ENCODE data around the gene NRARP. TPM values are rescaled to one million over a fixed set of nuclear protein-coding genes. Genes with fewer than 3 reads are reported as not detected.

Gene NRARP
- total RNA-seq, 1 donor from 2014 or later = 20.7 TPM

- Histone ChIP-seq H3K4me1 (peaks cover 31% of the 10 kb centered on the region), H3K27ac (no peak overlapping the region), H3F3A (ENCODE audit: low read depth) (peaks cover 30% of the 10 kb centered on the region), H4K20me1 (ENCODE audit: low read depth) (no peaks in the 10 kb centered on the region), H3K79me2 (ENCODE audit: low read depth) (no peaks in the 10 kb centered on the region), H3K9me3 (ENCODE audit: low read depth) (no peaks in the 10 kb centered on the region), H3K4me3 (no peak overlapping the region), H3K36me3 (no peaks in the 10 kb centered on the region), H2AFZ (replicated peaks) (no peak overlapping the region), H3K27me3 (no peaks in the 10 kb centered on the region), H3K4me2 (peak overlapping the region; percentile 69), H3K9ac (no peak overlapping the region)
- Mint-ChIP-seq H3K36me3 (no peaks in the 10 kb centered on the region), H3K27me3 (ENCODE audit: insufficient read depth, low read depth) (no peaks in the 10 kb centered on the region), H3K4me3 (no peak overlapping the region), H3K4me1 (peaks cover 21% of the 10 kb centered on the region), H3K27ac (no peak overlapping the region), H3K9me3 (no peaks in the 10 kb centered on the region)
- DNase-seq (ENCODE audit: low spot score) = peak; percentile 50
- TF ChIP-seq, protein P1, sequence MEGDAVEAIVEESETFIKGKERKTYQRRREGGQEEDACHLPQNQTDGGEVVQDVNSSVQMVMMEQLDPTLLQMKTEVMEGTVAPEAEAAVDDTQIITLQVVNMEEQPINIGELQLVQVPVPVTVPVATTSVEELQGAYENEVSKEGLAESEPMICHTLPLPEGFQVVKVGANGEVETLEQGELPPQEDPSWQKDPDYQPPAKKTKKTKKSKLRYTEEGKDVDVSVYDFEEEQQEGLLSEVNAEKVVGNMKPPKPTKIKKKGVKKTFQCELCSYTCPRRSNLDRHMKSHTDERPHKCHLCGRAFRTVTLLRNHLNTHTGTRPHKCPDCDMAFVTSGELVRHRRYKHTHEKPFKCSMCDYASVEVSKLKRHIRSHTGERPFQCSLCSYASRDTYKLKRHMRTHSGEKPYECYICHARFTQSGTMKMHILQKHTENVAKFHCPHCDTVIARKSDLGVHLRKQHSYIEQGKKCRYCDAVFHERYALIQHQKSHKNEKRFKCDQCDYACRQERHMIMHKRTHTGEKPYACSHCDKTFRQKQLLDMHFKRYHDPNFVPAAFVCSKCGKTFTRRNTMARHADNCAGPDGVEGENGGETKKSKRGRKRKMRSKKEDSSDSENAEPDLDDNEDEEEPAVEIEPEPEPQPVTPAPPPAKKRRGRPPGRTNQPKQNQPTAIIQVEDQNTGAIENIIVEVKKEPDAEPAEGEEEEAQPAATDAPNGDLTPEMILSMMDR (IDR thresholded peaks at IDR 0.05) = no peak
- TF ChIP-seq EZH2phosphoT487 (IDR thresholded peaks at IDR 0.05) = no peak
- no peak for TF ChIP-seq EZH2 (IDR thresholded peaks at IDR 0.05)
Observed at GRCh38 chr9:137314561-137315560, 12.8 kb upstream of the NRARP start.

- Mint-ChIP-seq H3K9me3 (no peaks in the 10 kb centered on the region), H3K4me1 (peaks cover 21% of the 10 kb centered on the region), H3K4me3 (no peak overlapping the region), H3K27me3 (ENCODE audit: insufficient read depth, low read depth) (no peaks in the 10 kb centered on the region), H3K36me3 (no peaks in the 10 kb centered on the region), H3K27ac (no peak overlapping the region)
- H3K27me3 ChIP-seq = no peaks in the 10 kb centered on the region
- H4K20me1 ChIP-seq (ENCODE audit: low read depth) = no peaks in the 10 kb centered on the region
- peaks cover 26% of the 10 kb centered on the region for H3F3A ChIP-seq (ENCODE audit: low read depth)
- H3K27ac ChIP-seq = no peak overlapping the region
- H2AFZ ChIP-seq (replicated peaks) = no peak overlapping the region
- peak; percentile 2 for DNase-seq (ENCODE audit: low spot score)
- no peak overlapping the region for H3K9ac ChIP-seq
- H3K4me3 ChIP-seq = no peak overlapping the region
- no peaks in the 10 kb centered on the region for H3K9me3 ChIP-seq (ENCODE audit: low read depth)
- peaks cover 31% of the 10 kb centered on the region for H3K4me1 ChIP-seq
- no peaks in the 10 kb centered on the region for H3K79me2 ChIP-seq (ENCODE audit: low read depth)
- no peak for TF ChIP-seq EZH2phosphoT487 (IDR thresholded peaks at IDR 0.05)
- TF ChIP-seq, protein P1 (IDR thresholded peaks at IDR 0.05) = no peak
- TF ChIP-seq EZH2 (IDR thresholded peaks at IDR 0.05) = no peak
- no peaks in the 10 kb centered on the region for H3K36me3 ChIP-seq
- peak overlapping the region; percentile 45 for H3K4me2 ChIP-seq
Observed at GRCh38 chr9:137313956-137314560, 12.0 kb upstream of the NRARP start.

DNA sequence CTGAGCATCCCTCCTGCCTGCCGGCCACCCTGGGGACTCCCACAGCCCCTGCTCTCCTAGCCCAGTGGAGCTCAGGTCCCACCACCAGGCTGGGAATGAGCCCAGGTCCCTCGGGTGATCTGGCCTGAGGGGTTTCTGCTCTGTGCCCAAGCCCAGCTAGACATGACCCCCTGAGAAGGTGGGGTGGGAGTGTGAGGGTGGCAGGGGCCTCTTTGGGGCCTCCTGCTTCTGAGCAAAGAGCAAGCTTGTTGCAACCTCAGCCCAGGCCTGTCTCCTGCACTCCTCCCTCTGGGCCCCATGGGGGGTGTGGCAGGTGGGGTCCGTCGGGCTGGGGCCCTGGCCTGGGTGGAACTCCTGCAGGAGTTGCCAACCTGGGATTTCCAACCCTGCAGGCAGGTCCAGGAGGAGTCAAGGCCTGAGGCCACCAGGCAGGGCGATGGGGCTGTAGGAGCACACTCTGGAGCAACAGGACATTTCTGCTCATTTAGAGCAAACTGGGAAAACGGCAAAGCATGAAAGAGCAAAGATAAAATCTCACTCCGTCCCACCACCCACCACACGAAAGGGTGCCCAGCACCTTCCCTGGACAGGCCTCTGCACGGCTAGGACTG is 11.4 kb upstream of the NRARP start:
- Mint-ChIP-seq H3K36me3 (no peaks in the 10 kb centered on the region), H3K9me3 (no peaks in the 10 kb centered on the region), H3K27ac (peak overlapping the region; percentile 53), H3K4me1 (peaks cover 21% of the 10 kb centered on the region), H3K27me3 (ENCODE audit: insufficient read depth, low read depth) (peaks cover 2% of the 10 kb centered on the region), H3K4me3 (peak overlapping the region; percentile 11)
- no peak overlapping the region for H3K4me3 ChIP-seq
- no peak for DNase-seq (ENCODE audit: low spot score)
- no peak overlapping the region for H3K27ac ChIP-seq
- H2AFZ ChIP-seq (replicated peaks) = no peak overlapping the region
- no peaks in the 10 kb centered on the region for H4K20me1 ChIP-seq (ENCODE audit: low read depth)
- no peak for TF ChIP-seq EZH2 (IDR thresholded peaks at IDR 0.05)
- TF ChIP-seq, protein P1 (IDR thresholded peaks at IDR 0.05) = no peak
- TF ChIP-seq EZH2phosphoT487 (IDR thresholded peaks at IDR 0.05) = no peak
- peak overlapping the region; percentile 45 for H3K4me2 ChIP-seq
- no peaks in the 10 kb centered on the region for H3K9me3 ChIP-seq (ENCODE audit: low read depth)
- H3K36me3 ChIP-seq = no peaks in the 10 kb centered on the region
- peaks cover 21% of the 10 kb centered on the region for H3F3A ChIP-seq (ENCODE audit: low read depth)
- no peaks in the 10 kb centered on the region for H3K27me3 ChIP-seq
- peaks cover 31% of the 10 kb centered on the region for H3K4me1 ChIP-seq
- no peak overlapping the region for H3K9ac ChIP-seq
- no peaks in the 10 kb centered on the region for H3K79me2 ChIP-seq (ENCODE audit: low read depth)

All from neural progenitor cell (in vitro differentiated cells).